ENCODE data around the gene LHFPL5.

- no peak for TF ChIP-seq CTCF (IDR thresholded peaks at IDR 0.05)
- TF ChIP-seq POLR2A (IDR thresholded peaks at IDR 0.05): no peak
Measured at GRCh38 chr6:35765739-35766138, 39.4 kb upstream of the LHFPL5 start.

All from body of pancreas (tissue), 4 donors.